ENCODE data around the gene CREB5.

DNA sequence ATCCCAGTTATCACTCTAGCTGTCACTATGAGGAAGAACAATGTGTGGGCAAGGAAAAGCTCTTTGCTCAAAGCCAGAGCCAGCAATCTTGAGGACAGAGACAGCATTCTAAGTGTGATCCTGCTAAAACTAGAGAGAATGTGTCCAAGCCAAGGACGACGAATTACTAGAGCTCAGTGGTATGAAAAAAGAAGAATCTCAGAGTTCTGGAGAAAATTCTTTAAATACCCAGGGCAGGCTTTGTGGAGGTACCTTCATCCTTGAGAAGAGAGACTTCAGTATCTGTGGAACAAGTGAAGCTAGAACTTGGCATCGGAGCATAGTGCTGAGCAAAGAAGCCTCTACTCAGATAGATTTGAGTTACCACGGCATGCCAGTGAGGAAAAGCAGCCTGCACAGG is 336.0 kb downstream of the CREB5 start:
- TF ChIP-seq, protein P1, sequence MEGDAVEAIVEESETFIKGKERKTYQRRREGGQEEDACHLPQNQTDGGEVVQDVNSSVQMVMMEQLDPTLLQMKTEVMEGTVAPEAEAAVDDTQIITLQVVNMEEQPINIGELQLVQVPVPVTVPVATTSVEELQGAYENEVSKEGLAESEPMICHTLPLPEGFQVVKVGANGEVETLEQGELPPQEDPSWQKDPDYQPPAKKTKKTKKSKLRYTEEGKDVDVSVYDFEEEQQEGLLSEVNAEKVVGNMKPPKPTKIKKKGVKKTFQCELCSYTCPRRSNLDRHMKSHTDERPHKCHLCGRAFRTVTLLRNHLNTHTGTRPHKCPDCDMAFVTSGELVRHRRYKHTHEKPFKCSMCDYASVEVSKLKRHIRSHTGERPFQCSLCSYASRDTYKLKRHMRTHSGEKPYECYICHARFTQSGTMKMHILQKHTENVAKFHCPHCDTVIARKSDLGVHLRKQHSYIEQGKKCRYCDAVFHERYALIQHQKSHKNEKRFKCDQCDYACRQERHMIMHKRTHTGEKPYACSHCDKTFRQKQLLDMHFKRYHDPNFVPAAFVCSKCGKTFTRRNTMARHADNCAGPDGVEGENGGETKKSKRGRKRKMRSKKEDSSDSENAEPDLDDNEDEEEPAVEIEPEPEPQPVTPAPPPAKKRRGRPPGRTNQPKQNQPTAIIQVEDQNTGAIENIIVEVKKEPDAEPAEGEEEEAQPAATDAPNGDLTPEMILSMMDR (IDR thresholded peaks at IDR 0.05): no peak
- no peak for TF ChIP-seq POLR2A (IDR thresholded peaks at IDR 0.05)
